LNCAP (cell line): ENCODE measurements around the gene RHOB.

Experiments
- TF ChIP-seq, protein P1 (sequence below): fragments of 450-650 bp; IDR thresholded peaks from 2 replicates; pipeline ENCODE4 v1.5.1; 2017; ENCODE audit warnings: mild to moderate bottlenecking

Gene RHOB

GRCh38 chr2:20404950-20405349 lies 41.9 kb upstream of the RHOB start:
- TF ChIP-seq, protein P1, sequence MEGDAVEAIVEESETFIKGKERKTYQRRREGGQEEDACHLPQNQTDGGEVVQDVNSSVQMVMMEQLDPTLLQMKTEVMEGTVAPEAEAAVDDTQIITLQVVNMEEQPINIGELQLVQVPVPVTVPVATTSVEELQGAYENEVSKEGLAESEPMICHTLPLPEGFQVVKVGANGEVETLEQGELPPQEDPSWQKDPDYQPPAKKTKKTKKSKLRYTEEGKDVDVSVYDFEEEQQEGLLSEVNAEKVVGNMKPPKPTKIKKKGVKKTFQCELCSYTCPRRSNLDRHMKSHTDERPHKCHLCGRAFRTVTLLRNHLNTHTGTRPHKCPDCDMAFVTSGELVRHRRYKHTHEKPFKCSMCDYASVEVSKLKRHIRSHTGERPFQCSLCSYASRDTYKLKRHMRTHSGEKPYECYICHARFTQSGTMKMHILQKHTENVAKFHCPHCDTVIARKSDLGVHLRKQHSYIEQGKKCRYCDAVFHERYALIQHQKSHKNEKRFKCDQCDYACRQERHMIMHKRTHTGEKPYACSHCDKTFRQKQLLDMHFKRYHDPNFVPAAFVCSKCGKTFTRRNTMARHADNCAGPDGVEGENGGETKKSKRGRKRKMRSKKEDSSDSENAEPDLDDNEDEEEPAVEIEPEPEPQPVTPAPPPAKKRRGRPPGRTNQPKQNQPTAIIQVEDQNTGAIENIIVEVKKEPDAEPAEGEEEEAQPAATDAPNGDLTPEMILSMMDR = no peak

- TF ChIP-seq, protein P1 = no peak
Observed at GRCh38 chr2:20409039-20409438, 37.8 kb upstream of the RHOB start.

- TF ChIP-seq, protein P1 = no peak
Observed at GRCh38 chr2:20410556-20411277, 36.2 kb upstream of the RHOB start.

GRCh38 chr2:20411361-20411894 lies 35.4 kb upstream of the RHOB start:
- TF ChIP-seq, protein P1 = peak; percentile 75

DNA sequence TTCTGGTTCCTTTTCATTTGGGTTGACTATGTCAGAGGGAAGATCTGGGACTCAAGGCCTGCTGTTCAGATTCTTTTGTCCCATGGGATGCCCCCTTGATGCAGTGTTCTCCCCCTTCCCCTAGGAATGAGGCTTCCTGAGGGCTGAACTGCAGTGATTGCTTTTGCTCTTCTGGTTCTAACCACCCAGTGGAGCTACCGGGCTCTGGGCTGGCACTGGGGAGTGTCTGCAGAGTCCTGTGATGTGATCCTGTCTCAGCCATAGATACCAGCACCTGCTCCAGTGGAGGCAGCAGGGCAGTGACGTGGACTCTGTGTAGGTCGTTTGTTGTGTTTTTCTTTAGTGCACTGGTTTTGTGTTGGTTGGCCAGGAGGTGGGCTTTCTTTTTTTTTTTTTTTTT lies 32.1 kb upstream of the RHOB start:
- TF ChIP-seq, protein P1 = no peak

DNA sequence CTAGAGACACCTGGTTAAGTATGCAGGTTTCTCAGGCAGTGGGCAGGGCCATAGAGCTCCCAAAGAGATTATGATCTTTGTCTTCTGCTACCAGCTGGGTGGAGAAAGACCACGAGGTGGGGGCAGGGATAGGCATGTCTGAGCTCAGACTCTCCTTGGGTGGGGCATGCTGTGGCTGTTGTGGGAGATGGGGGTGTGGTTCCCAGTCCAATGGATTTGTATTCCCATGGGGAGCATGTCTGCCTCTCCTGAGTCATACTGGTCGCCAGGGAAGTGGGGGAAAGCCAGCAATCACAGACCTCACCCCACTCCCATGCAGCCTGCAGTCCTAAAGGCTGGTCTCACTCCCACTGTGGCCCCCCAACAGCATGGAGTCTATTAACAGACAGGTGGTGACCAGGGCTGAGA lies 31.4 kb upstream of the RHOB start:
- TF ChIP-seq, protein P1 = no peak

DNA sequence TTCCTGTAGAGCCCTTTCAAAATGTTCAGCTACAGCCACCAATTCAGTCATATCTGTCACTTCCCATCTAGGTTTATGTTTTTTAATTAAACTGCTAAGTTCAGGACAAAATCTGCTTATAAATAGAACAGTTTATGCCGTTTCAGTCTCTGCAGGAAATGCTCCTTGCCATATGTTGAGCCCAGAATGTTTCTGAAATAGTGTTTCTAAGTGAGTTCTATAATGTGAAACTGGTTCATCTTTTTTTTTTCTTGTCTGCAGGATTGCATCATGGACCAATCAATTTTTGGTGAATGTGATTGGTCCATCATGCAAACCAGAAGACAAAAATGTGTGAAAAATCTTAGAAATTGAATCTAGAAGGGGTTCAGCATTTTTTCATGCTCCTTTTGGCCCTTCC lies 30.2 kb upstream of the RHOB start:
- TF ChIP-seq, protein P1 = no peak

DNA sequence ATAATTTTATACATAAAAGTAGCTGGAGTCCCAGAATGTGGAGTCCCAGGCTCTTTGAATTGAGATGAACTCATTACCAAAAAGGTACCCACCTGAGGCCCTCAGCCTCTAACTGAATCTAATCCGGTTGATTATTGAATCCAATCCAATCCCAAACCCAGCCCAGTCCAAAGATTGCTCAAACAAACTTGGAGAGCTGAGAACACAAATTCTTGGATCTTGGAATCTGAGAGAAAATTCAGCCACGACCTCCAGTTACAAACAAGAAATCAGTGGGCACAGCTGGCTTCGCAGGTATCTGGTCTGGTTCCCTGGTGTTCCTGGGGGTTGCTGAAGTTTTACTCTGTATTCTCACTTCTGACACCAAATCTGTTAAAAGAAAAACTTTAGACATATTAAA lies 28.4 kb upstream of the RHOB start:
- TF ChIP-seq, protein P1 = no peak
